ENCODE data around the gene NKAIN1. TPM values are rescaled to one million over a fixed set of nuclear protein-coding genes. Genes with fewer than 3 reads are reported as not detected.
A peak's percentile ranks its signal among the peaks of the same experiment; 100 is the strongest.

NKAIN1 gene
- polyA plus RNA-seq, 3 donors = not detected

DNA sequence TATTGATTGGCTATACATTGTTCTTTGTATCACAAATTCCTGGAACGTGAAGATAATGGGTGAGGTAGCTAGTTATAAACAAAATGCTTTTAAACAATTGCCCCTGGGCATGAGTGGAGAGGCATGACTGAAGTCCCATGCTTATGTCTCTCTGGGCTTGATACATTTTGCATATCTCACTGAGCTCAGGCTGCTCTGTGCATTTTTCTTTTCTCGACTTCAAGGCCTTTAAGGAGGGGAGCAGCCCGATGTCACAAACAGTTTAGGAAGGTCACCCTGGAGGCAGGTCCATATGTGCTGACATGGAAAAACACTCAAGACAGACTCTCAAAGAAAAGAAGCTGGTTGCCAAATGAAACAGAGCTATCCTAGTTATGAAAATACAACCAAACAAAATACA lies 94.0 kb downstream of the NKAIN1 start:
- no peak for DNase-seq
- no peak overlapping the region for H3K9ac ChIP-seq (ENCODE audit: insufficient read depth, low read length, poor library complexity, severe bottlenecking)
- TF ChIP-seq, protein P1, sequence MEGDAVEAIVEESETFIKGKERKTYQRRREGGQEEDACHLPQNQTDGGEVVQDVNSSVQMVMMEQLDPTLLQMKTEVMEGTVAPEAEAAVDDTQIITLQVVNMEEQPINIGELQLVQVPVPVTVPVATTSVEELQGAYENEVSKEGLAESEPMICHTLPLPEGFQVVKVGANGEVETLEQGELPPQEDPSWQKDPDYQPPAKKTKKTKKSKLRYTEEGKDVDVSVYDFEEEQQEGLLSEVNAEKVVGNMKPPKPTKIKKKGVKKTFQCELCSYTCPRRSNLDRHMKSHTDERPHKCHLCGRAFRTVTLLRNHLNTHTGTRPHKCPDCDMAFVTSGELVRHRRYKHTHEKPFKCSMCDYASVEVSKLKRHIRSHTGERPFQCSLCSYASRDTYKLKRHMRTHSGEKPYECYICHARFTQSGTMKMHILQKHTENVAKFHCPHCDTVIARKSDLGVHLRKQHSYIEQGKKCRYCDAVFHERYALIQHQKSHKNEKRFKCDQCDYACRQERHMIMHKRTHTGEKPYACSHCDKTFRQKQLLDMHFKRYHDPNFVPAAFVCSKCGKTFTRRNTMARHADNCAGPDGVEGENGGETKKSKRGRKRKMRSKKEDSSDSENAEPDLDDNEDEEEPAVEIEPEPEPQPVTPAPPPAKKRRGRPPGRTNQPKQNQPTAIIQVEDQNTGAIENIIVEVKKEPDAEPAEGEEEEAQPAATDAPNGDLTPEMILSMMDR (IDR thresholded peaks at IDR 0.05) = no peak
- no peak overlapping the region for H2AFZ ChIP-seq (ENCODE audit: insufficient read depth, low read depth, low read length, poor library complexity, severe bottlenecking)
- Mint-ChIP-seq H3K27ac (no peak overlapping the region), H3K4me1 (no peaks in the 10 kb centered on the region), H3K36me3 (no peaks in the 10 kb centered on the region), H3K27me3 (ENCODE audit: low read depth in 3 of 3) (peaks cover 0 to 3% (median 2%) of the 10 kb centered on the region in 3 donors), H3K9me3 (no peaks in the 10 kb centered on the region), H3K4me3 (no peak overlapping the region)
- no peaks in the 10 kb centered on the region for H3K79me2 ChIP-seq (ENCODE audit: insufficient read depth, low read length)
- H4K20me1 ChIP-seq (ENCODE audit: insufficient read depth, low read length) = no peaks in the 10 kb centered on the region
- no peak overlapping the region for H3K4me3 ChIP-seq (replicated peaks in 1 of 3; ENCODE audit: low read depth in 2 of 3, low read length in 3 of 3)
- WGBS (ENCODE audit: insufficient coverage) = 100% methylated on average over 3 of the region's 3 CpGs
- no peaks in the 10 kb centered on the region for H3K27me3 ChIP-seq (ENCODE audit: control insufficient read depth in 2 of 2, insufficient read depth in 2 of 2, low read length in 2 of 2)
- no peak overlapping the region for H3K27ac ChIP-seq (ENCODE audit: low read depth in 1 of 2, low read length in 2 of 2)
- H3K4me1 ChIP-seq (ENCODE audit: control insufficient read depth in 1 of 2, insufficient read depth in 2 of 2, low read length in 2 of 2) = no peaks in the 10 kb centered on the region
- no peaks in the 10 kb centered on the region for H3K9me3 ChIP-seq (replicated peaks in 1 of 2; ENCODE audit: control insufficient read depth in 1 of 2, insufficient read depth in 1 of 2, low read length in 2 of 2)
- H3K36me3 ChIP-seq (replicated peaks in 1 of 2; ENCODE audit: control insufficient read depth in 1 of 2, insufficient read depth in 2 of 2, low read length in 2 of 2) = no peaks in the 10 kb centered on the region
- intact Hi-C loops (cut with micrococcal nuclease) = no loop called here
- no peak overlapping the region for H3K4me2 ChIP-seq (replicated peaks; ENCODE audit: extremely low read depth, low read length, poor library complexity, severe bottlenecking)

DNA sequence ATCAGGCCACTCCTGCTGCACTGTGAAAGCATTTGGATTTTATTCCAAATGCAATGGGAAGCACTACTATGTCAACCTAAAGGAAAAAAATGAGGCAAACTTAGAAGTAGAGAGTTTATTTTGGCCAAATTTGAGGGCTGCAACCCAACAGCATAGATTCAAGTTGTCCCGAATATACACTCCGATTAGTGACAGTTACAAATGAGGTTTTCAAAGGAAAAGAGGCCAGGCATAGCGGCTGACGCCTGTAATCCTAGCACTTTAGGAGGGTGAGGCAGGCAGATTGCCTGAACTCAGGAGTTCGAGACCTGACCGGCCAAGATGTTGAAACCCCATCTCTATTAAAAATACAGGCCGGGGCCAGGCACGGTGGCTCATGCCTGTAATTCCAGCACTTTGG lies 95.2 kb downstream of the NKAIN1 start:
- Histone ChIP-seq H3K9ac (ENCODE audit: insufficient read depth, low read length, poor library complexity, severe bottlenecking) (no peak overlapping the region), H3K4me2 (replicated peaks; ENCODE audit: extremely low read depth, low read length, poor library complexity, severe bottlenecking) (no peak overlapping the region), H2AFZ (ENCODE audit: insufficient read depth, low read depth, low read length, poor library complexity, severe bottlenecking) (no peak overlapping the region), H3K4me1 (ENCODE audit: control insufficient read depth in 1 of 2, insufficient read depth in 2 of 2, low read length in 2 of 2) (no peaks in the 10 kb centered on the region), H3K9me3 (replicated peaks in 1 of 2; ENCODE audit: control insufficient read depth in 1 of 2, insufficient read depth in 1 of 2, low read length in 2 of 2) (no peaks in the 10 kb centered on the region), H4K20me1 (ENCODE audit: insufficient read depth, low read length) (no peaks in the 10 kb centered on the region), H3K36me3 (replicated peaks in 1 of 2; ENCODE audit: control insufficient read depth in 1 of 2, insufficient read depth in 2 of 2, low read length in 2 of 2) (no peaks in the 10 kb centered on the region), H3K27me3 (ENCODE audit: control insufficient read depth in 2 of 2, insufficient read depth in 2 of 2, low read length in 2 of 2) (no peaks in the 10 kb centered on the region), H3K4me3 (replicated peaks in 1 of 3; ENCODE audit: low read depth in 2 of 3, low read length in 3 of 3) (no peak overlapping the region), H3K27ac (ENCODE audit: low read depth in 1 of 2, low read length in 2 of 2) (no peak overlapping the region), H3K79me2 (ENCODE audit: insufficient read depth, low read length) (no peaks in the 10 kb centered on the region)
- no peak overlapping the region for H3K4me3 Mint-ChIP-seq
- H3K9me3 Mint-ChIP-seq = no peaks in the 10 kb centered on the region
- peaks cover 0 to 3% (median 2%) of the 10 kb centered on the region in 3 donors for H3K27me3 Mint-ChIP-seq (ENCODE audit: low read depth in 3 of 3)
- DNase-seq = no peak
- peak overlapping the region in 1 of 7 donors; percentile 55 for H3K27ac Mint-ChIP-seq
- TF ChIP-seq, protein P1 (IDR thresholded peaks at IDR 0.05) = no peak
- no peaks in the 10 kb centered on the region for H3K4me1 Mint-ChIP-seq
- intact Hi-C loops (cut with micrococcal nuclease) = no loop called here
- H3K36me3 Mint-ChIP-seq = no peaks in the 10 kb centered on the region
- WGBS (ENCODE audit: insufficient coverage) = 96% methylated on average over 4 of the region's 8 CpGs

All from CD14-positive monocyte (primary cell).